Progenitor cell of endocrine pancreas (in vitro differentiated cells): ENCODE measurements around the gene KBTBD3. TPM values are rescaled to one million over a fixed set of nuclear protein-coding genes. Genes with fewer than 3 reads are reported as not detected.

Source experiments
- DNase-seq: peaks from one replicate; pipeline ENCODE4 v3.0.0; 2021; ENCODE audit warnings: low spot score; ENCODE audit not compliant: unreplicated experiment
- H3K27ac Mint-ChIP-seq: 2 replicates; pipeline ENCODE4 v1.8.0; 2021; ENCODE audit warnings: mild to moderate bottlenecking, moderate library complexity, mixed read lengths
- H3K27me3 Mint-ChIP-seq: 2 replicates; pipeline ENCODE4 v1.8.0; 2021; ENCODE audit warnings: mixed read lengths
- H3K36me3 Mint-ChIP-seq: 2 replicates; pipeline ENCODE4 v1.8.0; 2022; ENCODE audit warnings: mixed read lengths; ENCODE audit not compliant: insufficient read depth
- H3K4me1 Mint-ChIP-seq: 2 replicates; pipeline ENCODE4 v1.8.0; 2021; ENCODE audit warnings: low read depth, mixed read lengths
- H3K4me3 Mint-ChIP-seq: 2 replicates; pipeline ENCODE4 v1.8.0; 2021; ENCODE audit warnings: low read depth, mild to moderate bottlenecking, moderate library complexity, mixed read lengths
- H3K9me3 Mint-ChIP-seq: 2 replicates; pipeline ENCODE4 v1.8.0; 2021; ENCODE audit warnings: low read depth, mixed read lengths
- total RNA-seq: library from RNA; stranded (reverse); gene quantifications from 2 replicates; pipeline ENCODE4 v1.2.1, GENCODE V29; 2021
- TF ChIP-seq, protein P1 (sequence below): fragments of 200-600 bp; sonication (generic); IDR thresholded peaks from one replicate; pipeline ENCODE4 v1.5.0; 2021; ENCODE audit warnings: antibody characterized with exemption, mild to moderate bottlenecking; ENCODE audit not compliant: unreplicated experiment

KBTBD3 gene
- total RNA-seq, 1 donor from 2014 or later, result 5.0 TPM

DNA sequence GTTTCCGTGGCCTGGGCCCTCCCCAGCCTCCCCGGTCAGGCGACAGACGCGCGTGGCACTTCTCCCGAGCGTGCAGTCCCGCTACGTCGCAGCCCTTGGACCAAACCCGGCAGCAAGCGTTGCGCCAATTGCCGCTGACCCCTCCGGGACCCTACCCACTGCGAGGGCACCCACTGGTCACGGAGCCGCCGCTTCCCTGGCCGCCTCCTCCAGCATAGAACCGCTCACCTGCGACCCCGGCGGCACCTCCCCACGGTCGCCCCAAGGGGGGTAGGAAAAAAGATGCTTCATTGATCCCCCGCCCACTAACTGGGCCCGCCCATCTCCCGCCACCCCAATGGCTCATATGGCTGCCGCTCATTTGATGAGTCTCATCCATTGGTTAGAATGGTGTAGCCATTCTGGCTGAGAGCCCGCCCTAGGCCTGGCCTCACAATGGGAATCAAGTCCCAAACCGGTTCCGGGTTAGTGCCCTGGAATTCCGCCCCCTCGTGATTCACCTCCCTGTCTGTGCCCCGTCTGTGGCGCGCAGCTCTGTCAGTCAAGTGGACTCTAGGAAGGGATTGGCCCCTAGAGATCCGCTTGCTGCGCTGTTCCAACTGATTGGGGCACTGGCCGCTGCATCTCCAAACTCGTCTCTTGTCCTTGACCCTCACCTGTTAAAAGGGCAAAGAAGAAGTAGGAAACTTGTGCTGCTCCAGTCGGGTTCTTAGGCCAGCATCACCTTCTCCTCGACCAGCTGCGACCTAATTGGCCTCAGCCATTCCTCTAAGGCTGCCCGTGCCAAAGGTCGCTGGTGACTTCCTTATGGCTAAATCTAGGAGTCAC, 55.0 kb downstream of the KBTBD3 start, which contains the start of gene MSANTD4:
Gene MSANTD4, minus strand, starts transcription at position 274 of the 828 bp plus-strand sequence. CDS start 11,323 bp downstream, outside the sequence.
- peak; percentile 94 for DNase-seq
- Mint-ChIP-seq H3K4me1 (peaks cover 26% of the 10 kb centered on the region), H3K27ac (peak within 1 kb of the TSS; percentile 96), H3K9me3 (peaks cover 6% of the 10 kb centered on the region), H3K36me3 (peaks cover 5% of the 10 kb centered on the region), H3K4me3 (peak within 1 kb of the TSS; percentile 93), H3K27me3 (no peaks in the 10 kb centered on the region)
- TF ChIP-seq, protein P1, sequence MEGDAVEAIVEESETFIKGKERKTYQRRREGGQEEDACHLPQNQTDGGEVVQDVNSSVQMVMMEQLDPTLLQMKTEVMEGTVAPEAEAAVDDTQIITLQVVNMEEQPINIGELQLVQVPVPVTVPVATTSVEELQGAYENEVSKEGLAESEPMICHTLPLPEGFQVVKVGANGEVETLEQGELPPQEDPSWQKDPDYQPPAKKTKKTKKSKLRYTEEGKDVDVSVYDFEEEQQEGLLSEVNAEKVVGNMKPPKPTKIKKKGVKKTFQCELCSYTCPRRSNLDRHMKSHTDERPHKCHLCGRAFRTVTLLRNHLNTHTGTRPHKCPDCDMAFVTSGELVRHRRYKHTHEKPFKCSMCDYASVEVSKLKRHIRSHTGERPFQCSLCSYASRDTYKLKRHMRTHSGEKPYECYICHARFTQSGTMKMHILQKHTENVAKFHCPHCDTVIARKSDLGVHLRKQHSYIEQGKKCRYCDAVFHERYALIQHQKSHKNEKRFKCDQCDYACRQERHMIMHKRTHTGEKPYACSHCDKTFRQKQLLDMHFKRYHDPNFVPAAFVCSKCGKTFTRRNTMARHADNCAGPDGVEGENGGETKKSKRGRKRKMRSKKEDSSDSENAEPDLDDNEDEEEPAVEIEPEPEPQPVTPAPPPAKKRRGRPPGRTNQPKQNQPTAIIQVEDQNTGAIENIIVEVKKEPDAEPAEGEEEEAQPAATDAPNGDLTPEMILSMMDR, result no peak

DNA sequence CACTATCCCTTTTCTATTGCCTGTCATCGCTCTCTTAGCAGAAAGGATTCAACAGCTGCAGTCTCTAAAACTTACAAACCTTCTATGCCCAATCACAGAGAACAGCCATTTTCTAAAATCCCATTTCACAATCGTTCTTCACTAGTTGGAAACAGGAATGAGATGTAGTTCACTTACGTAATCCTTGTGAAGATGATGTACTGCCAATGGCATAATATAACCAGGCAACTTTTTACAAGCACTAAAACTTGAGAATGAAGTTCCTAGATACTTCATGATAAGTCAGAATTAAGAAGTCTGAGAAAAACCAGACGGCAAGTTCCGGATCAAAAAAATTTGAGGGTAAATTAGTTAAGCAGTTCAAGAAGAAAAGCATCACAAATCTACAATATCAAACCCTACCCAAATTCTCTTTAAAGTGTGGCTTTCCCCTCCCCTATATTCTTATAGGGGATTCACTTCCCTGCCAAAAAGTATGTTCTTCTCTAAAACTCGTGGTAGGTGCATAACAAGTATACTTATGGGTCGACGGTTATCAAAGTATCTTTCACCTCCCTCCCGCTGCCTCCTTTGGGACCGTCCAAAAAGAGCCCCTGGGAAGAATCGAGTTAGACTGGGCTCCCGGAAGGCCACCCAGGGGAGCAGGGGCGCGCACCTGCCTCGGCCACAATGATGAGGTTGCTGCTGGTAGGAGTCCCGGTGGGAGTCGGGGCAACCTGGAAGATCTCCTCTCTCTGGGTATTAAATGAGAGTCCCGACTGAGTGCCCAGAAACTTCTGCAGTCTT, 55.8 kb downstream of the KBTBD3 start:
- DNase-seq, result no peak
- Mint-ChIP-seq H3K9me3 (peaks cover 3% of the 10 kb centered on the region), H3K27me3 (no peaks in the 10 kb centered on the region), H3K4me1 (peaks cover 26% of the 10 kb centered on the region), H3K27ac (peak overlapping the region; percentile 96), H3K4me3 (peak overlapping the region; percentile 93), H3K36me3 (peaks cover 5% of the 10 kb centered on the region)
- TF ChIP-seq, protein P1, result no peak

DNA sequence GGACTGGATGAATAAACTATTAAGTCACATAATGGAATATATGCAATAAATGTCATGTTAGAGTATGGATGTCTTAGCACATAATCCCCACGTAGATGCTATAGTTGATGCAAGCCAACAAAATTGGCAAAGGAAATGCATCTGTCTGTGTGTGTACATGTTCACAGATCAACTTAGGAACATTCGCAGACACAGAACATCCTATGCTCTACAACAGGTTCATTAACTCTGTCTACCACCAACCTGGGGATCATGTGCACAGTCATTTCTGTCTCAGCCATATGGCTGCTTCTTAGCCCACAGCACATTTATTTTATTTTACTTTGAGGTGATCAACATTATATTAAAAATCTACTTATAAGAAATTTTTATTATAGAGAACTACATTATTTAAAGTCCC, 60.1 kb downstream of the KBTBD3 start:
- Mint-ChIP-seq H3K27ac (no peak overlapping the region), H3K4me3 (no peak overlapping the region), H3K36me3 (peaks cover 8% of the 10 kb centered on the region), H3K27me3 (no peaks in the 10 kb centered on the region), H3K9me3 (peaks cover 3% of the 10 kb centered on the region), H3K4me1 (peaks cover 38% of the 10 kb centered on the region)
- TF ChIP-seq, protein P1, result no peak
- DNase-seq, result no peak

DNA sequence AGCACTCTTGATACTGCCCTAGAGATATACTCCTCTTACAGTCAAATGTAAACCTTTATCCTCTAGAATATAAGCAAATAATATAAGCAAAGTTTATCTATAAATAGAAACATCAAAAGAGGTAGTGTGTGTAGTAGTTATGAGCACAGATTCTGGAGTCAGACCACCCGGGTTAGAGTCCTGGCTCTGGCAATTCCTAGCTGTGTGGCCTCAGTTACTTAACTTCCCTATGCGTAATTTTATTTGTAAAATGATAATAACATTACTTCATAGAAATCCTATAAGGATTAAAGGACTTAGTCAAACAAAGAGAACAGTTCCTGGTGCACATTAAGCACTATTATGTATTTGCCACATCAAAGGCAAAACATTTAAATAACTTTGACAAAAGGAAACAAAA, 62.1 kb downstream of the KBTBD3 start:
- no peak for DNase-seq
- TF ChIP-seq, protein P1, result no peak
- Mint-ChIP-seq H3K27me3 (no peaks in the 10 kb centered on the region), H3K27ac (no peak overlapping the region), H3K36me3 (peaks cover 17% of the 10 kb centered on the region), H3K4me3 (no peak overlapping the region), H3K4me1 (peaks cover 29% of the 10 kb centered on the region), H3K9me3 (peaks cover 3% of the 10 kb centered on the region)

DNA sequence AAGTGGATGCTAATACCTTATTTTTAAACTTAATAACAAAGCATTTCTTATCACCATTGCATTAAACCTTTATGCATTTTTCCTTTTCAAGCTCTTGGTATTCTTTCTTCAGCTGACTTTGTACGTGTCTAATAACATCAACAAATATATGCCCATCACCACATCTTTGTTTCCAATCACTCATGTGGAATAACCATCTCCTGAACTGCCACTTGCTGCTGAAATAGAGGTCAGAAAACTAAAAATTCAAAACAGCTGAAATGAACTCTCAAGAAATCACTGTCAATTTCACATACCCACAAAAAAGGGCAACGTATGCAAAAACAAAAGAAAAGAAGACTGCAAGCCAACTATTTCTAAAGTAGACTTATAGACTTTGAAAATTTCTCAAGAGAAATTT, 62.5 kb downstream of the KBTBD3 start:
- TF ChIP-seq, protein P1, result no peak
- peaks cover 24% of the 10 kb centered on the region for H3K4me1 Mint-ChIP-seq
- DNase-seq, result no peak
- no peak overlapping the region for H3K27ac Mint-ChIP-seq
- H3K27me3 Mint-ChIP-seq, result no peaks in the 10 kb centered on the region
- H3K36me3 Mint-ChIP-seq, result peaks cover 20% of the 10 kb centered on the region
- peaks cover 3% of the 10 kb centered on the region for H3K9me3 Mint-ChIP-seq
- H3K4me3 Mint-ChIP-seq, result no peak overlapping the region
